Duodenal mucosa (tissue), 2 donors: ENCODE data around the gene INHBB.
"Not testable (repeated sequence)": the region's sequence is repeated elsewhere in the genome, so short reads cannot be mapped to it uniquely, and the experiment has no call there.

Experiments
- H3K27ac ChIP-seq: one replicate; pipeline ENCODE4 v1.7.0; 2013; ENCODE audit warnings: low read depth, low read length
- H3K27me3 ChIP-seq, 2 donors: one replicate each; pipeline ENCODE4 v1.7.0; 2013; ENCODE audit warnings: low read length in 2 of 2, control low read depth in 1 of 2; ENCODE audit not compliant: insufficient read depth in 2 of 2, control insufficient read depth in 1 of 2
- H3K36me3 ChIP-seq, 2 donors: one replicate each; pipeline ENCODE4 v1.7.0; 2013; ENCODE audit warnings: low read length in 2 of 2, control low read depth in 1 of 2; ENCODE audit not compliant: insufficient read depth in 2 of 2, control insufficient read depth in 1 of 2
- H3K4me1 ChIP-seq, 2 donors: one replicate each; pipeline ENCODE4 v1.7.0; 2013; ENCODE audit warnings: low read length in 2 of 2, control low read depth in 1 of 2; ENCODE audit not compliant: insufficient read depth in 2 of 2, control insufficient read depth in 1 of 2
- H3K4me3 ChIP-seq, 2 donors: one replicate each; pipeline ENCODE4 v1.7.0; 2013; ENCODE audit warnings: low read length in 2 of 2, low read depth in 1 of 2
- H3K9ac ChIP-seq, 2 donors: one replicate each; pipeline ENCODE4 v1.7.0; 2013; ENCODE audit warnings: low read length in 2 of 2, low read depth in 1 of 2
- H3K9me3 ChIP-seq, 2 donors: one replicate each; pipeline ENCODE4 v1.7.0; 2013; ENCODE audit warnings: low read length in 2 of 2, control low read depth in 1 of 2; ENCODE audit not compliant: control insufficient read depth in 1 of 2

INHBB gene

DNA sequence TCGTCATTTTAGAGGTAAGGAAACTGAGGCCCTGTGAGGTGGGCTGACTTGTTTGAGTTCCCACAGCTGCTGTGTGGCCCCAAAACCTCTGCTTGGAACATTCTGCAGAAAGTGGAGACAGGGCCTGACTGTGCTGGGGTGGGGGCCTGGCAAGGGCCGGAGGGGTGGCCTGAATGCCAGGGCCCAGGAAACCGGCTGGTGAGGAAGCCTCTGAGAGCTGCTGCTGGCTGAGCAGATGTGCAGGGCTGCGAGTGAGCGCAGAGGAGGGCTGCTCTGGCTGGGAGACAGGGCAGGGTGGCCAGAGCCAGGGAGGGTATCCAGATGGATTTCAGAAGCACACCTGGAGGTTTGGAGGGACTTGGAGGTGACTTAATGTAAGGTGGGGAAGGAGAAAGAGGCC lies 29.9 kb upstream of the INHBB start:
- no peaks in the 10 kb centered on the region for H3K9me3 ChIP-seq
- H3K27me3 ChIP-seq: peaks cover 4 to 5% of the 10 kb centered on the region in 2 donors
- H3K9ac ChIP-seq: no peak overlapping the region
- no peaks in the 10 kb centered on the region for H3K36me3 ChIP-seq
- peaks cover 7 to 12% of the 10 kb centered on the region in 2 donors for H3K4me1 ChIP-seq
- H3K27ac ChIP-seq: no peak overlapping the region
- H3K4me3 ChIP-seq: no peak overlapping the region

DNA sequence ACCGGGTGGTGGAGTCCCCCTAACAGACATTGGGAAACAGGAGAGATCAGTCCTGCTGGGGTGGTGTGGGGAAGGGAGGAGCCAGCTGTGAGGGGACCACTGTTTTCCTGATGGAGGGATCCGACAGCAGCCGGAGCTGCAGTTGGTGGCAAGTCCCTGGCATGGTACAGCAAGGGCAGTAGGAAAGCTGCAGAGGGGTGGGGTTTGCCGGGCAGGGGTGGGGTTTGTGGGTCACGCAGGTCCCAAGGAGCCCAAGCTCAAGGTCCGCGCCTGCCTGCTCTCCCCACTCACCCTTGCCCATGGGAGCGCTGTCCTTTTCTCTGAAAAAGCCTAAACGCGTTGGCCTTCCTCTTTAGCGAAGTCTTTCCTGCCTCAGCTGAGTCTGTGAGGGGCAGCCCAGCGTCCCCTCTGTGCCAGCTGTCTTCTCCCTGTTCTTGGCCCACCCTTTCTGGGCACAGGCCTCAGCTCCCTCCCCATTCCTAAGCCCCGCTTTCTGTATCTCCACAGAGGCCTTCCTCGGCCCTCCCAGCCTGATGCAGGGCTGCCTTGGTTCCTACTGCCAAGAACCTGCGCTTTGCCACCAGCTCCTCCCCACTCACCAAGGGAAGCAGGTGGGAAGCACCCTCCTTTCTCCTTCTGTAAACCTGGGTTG lies 29.3 kb upstream of the INHBB start:
- H3K9ac ChIP-seq: no peak overlapping the region
- peaks cover 7 to 12% of the 10 kb centered on the region in 2 donors for H3K4me1 ChIP-seq
- no peak overlapping the region for H3K27ac ChIP-seq
- no peaks in the 10 kb centered on the region for H3K9me3 ChIP-seq
- no peak overlapping the region for H3K4me3 ChIP-seq
- H3K27me3 ChIP-seq: peaks cover 4 to 5% of the 10 kb centered on the region in 2 donors
- no peaks in the 10 kb centered on the region for H3K36me3 ChIP-seq

DNA sequence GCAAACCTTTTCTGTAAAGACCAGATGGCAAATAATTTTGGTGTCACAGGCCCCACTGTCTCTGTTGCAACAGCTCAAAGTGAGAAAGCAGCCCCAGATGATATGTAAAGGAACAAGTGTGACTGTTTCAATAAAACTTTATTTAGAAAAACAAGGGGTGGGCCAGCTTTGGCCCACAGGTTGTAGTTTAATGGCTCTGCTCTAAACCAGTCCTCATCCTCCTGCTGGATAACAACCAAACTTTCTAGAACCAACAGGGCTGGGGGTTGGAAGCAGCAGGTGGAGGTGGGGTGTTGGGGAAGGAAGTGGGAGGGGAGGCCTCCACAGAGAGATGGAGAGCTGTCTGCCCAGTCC lies 28.8 kb upstream of the INHBB start:
- peaks cover 7 to 12% of the 10 kb centered on the region in 2 donors for H3K4me1 ChIP-seq
- H3K27me3 ChIP-seq: peaks cover 4 to 5% of the 10 kb centered on the region in 2 donors
- H3K4me3 ChIP-seq: no peak overlapping the region
- no peak overlapping the region for H3K27ac ChIP-seq
- no peaks in the 10 kb centered on the region for H3K36me3 ChIP-seq
- no peak overlapping the region for H3K9ac ChIP-seq
- H3K9me3 ChIP-seq: no peaks in the 10 kb centered on the region

- H3K4me3 ChIP-seq: no peak overlapping the region
- no peak overlapping the region for H3K9ac ChIP-seq
- H3K27me3 ChIP-seq: peaks cover 4 to 5% of the 10 kb centered on the region in 2 donors
- no peaks in the 10 kb centered on the region for H3K9me3 ChIP-seq
- no peak overlapping the region for H3K27ac ChIP-seq
- peaks cover 2 to 8% of the 10 kb centered on the region in 2 donors for H3K4me1 ChIP-seq
- no peaks in the 10 kb centered on the region for H3K36me3 ChIP-seq
These were observed 28.0 kb upstream of the INHBB start for GRCh38 chr2:120317916-120318315.

GRCh38 chr2:120318626-120319025 lies 27.3 kb upstream of the INHBB start:
- Histone ChIP-seq H3K27me3 (peaks cover 4 to 5% of the 10 kb centered on the region in 2 donors), H3K9ac (no peak overlapping the region), H3K9me3 (no peaks in the 10 kb centered on the region), H3K36me3 (no peaks in the 10 kb centered on the region), H3K27ac (no peak overlapping the region), H3K4me3 (no peak overlapping the region), H3K4me1 (peaks cover 0 to 5% of the 10 kb centered on the region in 2 donors)

DNA sequence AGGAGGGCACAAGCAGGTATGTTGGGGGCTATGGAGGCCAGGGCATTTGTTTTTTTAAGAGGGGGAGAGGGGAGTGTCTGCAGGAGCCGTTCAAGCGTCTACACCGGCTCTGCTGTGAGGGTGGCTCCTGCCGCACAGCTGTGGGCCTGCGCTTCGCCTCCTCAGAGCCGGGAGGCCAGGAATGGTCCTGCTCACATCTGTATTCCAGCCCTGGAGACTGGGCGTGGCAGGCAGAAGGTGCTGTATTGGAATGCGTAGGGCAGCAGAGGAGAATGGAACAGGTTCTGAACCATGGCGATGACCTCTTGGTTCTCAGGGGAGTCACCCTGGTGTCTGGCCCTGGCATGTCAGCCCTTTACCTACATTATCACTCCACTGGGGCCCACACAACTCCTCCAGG lies 26.8 kb upstream of the INHBB start:
- no peaks in the 10 kb centered on the region for H3K9me3 ChIP-seq
- H3K27ac ChIP-seq: no peak overlapping the region
- no peak overlapping the region for H3K4me3 ChIP-seq
- H3K36me3 ChIP-seq: no peaks in the 10 kb centered on the region
- H3K4me1 ChIP-seq: no peaks in the 10 kb centered on the region
- H3K27me3 ChIP-seq: peaks cover under 1 to 3% of the 10 kb centered on the region in 2 donors
- no peak overlapping the region for H3K9ac ChIP-seq

DNA sequence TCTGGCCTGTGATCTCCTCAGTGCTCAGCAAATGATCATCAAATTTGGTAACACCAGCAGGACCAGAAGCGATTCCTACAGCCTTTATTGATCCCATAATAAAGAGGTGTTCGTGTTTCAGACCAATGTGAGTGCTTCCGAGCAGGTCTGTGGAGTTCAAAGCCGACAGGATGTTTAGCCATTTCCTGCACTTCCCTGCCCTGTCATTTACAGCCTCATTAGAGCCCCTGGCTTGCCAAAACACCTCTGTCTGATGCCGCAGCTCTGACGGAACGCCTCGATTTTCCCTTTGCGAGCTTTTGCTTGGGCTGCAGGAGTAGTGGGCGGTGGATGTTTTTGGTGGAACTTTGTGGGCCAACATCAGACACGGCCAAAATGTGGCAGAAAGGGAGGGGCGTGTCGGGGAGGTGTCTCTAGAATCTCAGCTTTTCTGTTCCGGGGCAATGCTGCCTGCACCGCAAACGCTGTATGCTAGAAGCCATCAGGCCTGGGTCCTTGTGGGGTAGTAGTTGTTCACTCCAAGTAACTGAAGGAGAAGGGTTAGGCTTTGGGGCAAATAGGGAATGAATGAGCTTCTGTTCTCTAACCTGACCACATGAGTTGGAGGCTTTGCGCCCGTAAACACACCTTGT lies 26.1 kb upstream of the INHBB start:
- no peaks in the 10 kb centered on the region for H3K36me3 ChIP-seq
- no peaks in the 10 kb centered on the region for H3K4me1 ChIP-seq
- no peak overlapping the region for H3K9ac ChIP-seq
- H3K27ac ChIP-seq: no peak overlapping the region
- no peaks in the 10 kb centered on the region for H3K27me3 ChIP-seq
- H3K4me3 ChIP-seq: no peak overlapping the region
- no peaks in the 10 kb centered on the region for H3K9me3 ChIP-seq

DNA sequence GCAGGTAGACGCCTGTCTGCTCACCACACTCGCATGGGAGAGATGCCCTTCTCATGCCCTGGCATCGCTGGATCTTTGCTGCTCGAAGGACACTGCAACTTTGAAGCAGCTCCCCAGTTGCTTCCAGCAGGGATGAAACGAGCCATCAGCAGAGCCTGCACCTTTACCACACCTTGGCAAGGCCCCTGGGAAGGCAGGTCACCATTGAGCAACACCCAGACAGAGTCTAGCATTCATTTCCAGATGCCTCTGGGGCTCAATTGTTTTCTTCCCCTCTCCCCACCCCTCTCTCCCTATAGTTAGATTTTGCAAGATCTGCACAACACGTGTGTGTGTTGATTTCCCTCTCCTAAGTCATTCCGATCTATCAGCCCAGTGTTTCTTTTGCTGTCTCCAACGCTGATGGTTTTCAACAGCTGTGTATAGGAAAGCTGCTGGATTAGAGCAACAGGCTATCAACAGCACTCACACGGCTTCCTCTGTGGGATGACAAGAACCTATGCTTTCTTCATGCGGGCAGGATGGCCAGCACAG lies 25.6 kb upstream of the INHBB start:
- H3K27ac ChIP-seq: no peak overlapping the region
- H3K4me3 ChIP-seq: no peak overlapping the region
- H3K9me3 ChIP-seq: no peaks in the 10 kb centered on the region
- no peaks in the 10 kb centered on the region for H3K4me1 ChIP-seq
- no peaks in the 10 kb centered on the region for H3K27me3 ChIP-seq
- no peaks in the 10 kb centered on the region for H3K36me3 ChIP-seq
- no peak overlapping the region for H3K9ac ChIP-seq

- H3K9ac ChIP-seq, H3K27ac ChIP-seq, H3K36me3 ChIP-seq, H3K27me3 ChIP-seq, H3K9me3 ChIP-seq, H3K4me1 ChIP-seq, H3K4me3 ChIP-seq: not testable (repeated sequence)
These were observed 24.9 kb upstream of the INHBB start for GRCh38 chr2:120320887-120321556.

DNA sequence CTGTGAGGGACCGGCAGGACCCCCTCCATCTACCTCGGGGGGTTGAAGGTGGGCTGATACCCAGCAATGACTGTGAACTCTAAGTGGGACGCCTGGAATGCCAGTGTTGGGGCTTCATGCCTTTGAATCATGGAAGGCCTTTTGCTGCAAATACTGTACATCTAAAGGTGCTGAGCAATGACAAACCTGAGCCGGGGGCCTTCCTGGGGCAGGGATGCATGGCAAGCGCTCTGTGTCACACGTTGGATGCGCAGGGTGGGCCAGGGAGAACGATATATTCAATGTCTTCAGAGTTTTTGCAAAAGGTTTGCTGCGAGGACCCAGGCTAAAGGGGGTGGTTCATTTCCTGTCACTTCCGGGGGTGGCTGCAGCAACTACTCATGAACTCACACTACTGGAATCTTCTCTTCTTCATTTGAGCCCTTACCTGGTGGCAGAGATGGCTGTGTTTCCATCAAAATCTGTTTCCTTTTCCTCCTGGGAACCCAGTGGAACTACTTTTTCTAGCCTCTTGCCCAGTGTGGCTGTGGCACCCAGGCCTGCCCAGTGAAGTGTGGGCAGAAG lies 24.1 kb upstream of the INHBB start:
- Histone ChIP-seq H3K9me3 (no peaks in the 10 kb centered on the region), H3K4me1 (no peaks in the 10 kb centered on the region), H3K9ac (no peak overlapping the region), H3K27me3 (no peaks in the 10 kb centered on the region), H3K36me3 (no peaks in the 10 kb centered on the region), H3K27ac (no peak overlapping the region), H3K4me3 (no peak overlapping the region)
